ENCODE measurements around the gene TTC39A.

Gene TTC39A

DNA sequence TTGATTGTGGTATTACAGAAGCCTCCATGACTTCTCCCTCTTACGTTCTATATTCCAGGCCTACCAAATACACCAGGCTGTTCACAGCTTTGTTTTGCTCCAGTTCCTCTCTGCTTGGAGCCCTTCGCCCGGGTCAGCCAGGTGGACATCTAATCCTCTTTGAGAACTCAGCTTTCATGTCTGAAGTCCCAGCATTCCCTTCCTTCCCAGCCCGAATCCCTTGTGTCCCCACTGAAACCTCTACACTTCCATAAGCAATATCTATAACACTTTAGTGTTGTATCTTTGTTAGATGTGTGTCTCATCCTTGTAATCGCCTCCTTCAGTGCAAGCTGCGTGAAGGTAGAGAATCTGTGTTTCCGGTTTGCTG lies 92.3 kb downstream of the TTC39A start:
- H3K36me3 ChIP-seq (replicated peaks; ENCODE audit: insufficient read depth, low read length): no peaks in the 10 kb centered on the region
- H2AFZ ChIP-seq (ENCODE audit: low read length): no peak overlapping the region
- no peak for TF ChIP-seq EZH2 (optimal IDR thresholded peaks at IDR 0.05; ENCODE audit: low read depth, low read length)
- TF ChIP-seq, protein P1, sequence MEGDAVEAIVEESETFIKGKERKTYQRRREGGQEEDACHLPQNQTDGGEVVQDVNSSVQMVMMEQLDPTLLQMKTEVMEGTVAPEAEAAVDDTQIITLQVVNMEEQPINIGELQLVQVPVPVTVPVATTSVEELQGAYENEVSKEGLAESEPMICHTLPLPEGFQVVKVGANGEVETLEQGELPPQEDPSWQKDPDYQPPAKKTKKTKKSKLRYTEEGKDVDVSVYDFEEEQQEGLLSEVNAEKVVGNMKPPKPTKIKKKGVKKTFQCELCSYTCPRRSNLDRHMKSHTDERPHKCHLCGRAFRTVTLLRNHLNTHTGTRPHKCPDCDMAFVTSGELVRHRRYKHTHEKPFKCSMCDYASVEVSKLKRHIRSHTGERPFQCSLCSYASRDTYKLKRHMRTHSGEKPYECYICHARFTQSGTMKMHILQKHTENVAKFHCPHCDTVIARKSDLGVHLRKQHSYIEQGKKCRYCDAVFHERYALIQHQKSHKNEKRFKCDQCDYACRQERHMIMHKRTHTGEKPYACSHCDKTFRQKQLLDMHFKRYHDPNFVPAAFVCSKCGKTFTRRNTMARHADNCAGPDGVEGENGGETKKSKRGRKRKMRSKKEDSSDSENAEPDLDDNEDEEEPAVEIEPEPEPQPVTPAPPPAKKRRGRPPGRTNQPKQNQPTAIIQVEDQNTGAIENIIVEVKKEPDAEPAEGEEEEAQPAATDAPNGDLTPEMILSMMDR (IDR thresholded peaks at IDR 0.05; ENCODE audit: low read length): no peak
- H3K27ac ChIP-seq (ENCODE audit: low read length): no peak overlapping the region
- peaks cover 66% of the 10 kb centered on the region for H3K79me2 ChIP-seq (ENCODE audit: low read length)
- DNase-seq: no peak
- peak overlapping the region; percentile 45; the same call in 1 of the 2 replicates for H3K9ac ChIP-seq (ENCODE audit: low read length)
- H3F3A ChIP-seq (ENCODE audit: insufficient read depth, low read length): peaks cover 28% of the 10 kb centered on the region
- H3K4me2 ChIP-seq (ENCODE audit: low read depth, low read length): peak overlapping the region; percentile 93
- H3K9me3 ChIP-seq (replicated peaks; ENCODE audit: insufficient read depth, low read length): no peaks in the 10 kb centered on the region
- no peaks in the 10 kb centered on the region for H4K20me1 ChIP-seq (ENCODE audit: insufficient read depth, low read length)
- peaks cover 13% of the 10 kb centered on the region for H3K4me1 ChIP-seq (ENCODE audit: low read length)
- H3K9me2 ChIP-seq (replicated peaks; ENCODE audit: insufficient read depth, low read length): no peaks in the 10 kb centered on the region
- no peaks in the 10 kb centered on the region for H3K27me3 ChIP-seq (replicated peaks; ENCODE audit: insufficient read depth, low read length)
- peak overlapping the region; percentile 63 for H3K4me3 ChIP-seq (ENCODE audit: low read length)

DNA sequence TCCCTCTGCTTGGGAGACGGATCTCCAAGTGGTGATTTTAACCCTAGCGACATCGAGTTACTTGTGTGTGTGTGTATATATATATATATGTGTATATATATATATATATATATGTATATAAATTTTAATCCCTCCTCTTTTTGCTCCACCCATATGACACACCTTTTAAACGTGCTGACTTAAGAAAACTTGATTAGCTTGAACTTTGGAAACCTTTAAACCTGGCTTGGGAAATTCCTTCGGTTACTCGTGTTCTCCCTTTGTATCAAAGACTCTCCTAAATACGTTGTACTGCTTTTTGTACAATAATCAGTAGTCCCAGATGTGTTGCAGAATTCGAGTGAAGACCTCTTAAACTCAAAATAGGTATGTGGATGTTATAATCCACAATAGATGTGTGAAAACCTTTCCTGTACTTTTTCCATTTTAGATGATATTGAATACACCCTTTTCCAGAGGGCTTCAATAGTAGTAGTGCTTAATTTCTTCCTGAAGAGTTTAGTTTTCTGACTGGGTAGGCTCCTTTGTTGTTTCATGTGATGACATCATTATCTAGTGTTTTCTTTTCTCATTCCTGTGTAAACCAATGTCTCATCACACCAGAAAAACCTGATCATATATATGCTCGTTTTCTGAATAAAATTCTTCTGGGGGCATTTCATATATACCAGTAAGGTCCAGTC lies 92.9 kb downstream of the TTC39A start:
- peak overlapping the region; percentile 91 for H3K4me3 ChIP-seq (ENCODE audit: low read length)
- DNase-seq: no peak
- H3K4me2 ChIP-seq (ENCODE audit: low read depth, low read length): peak overlapping the region; percentile 93
- H3K27ac ChIP-seq (ENCODE audit: low read length): no peak overlapping the region
- no peaks in the 10 kb centered on the region for H3K36me3 ChIP-seq (replicated peaks; ENCODE audit: insufficient read depth, low read length)
- no peaks in the 10 kb centered on the region for H3K9me2 ChIP-seq (replicated peaks; ENCODE audit: insufficient read depth, low read length)
- H3K9me3 ChIP-seq (replicated peaks; ENCODE audit: insufficient read depth, low read length): no peaks in the 10 kb centered on the region
- H3K9ac ChIP-seq (ENCODE audit: low read length): peak overlapping the region; percentile 92; the same call in 1 of the 2 replicates
- H3K79me2 ChIP-seq (ENCODE audit: low read length): peaks cover 60% of the 10 kb centered on the region
- H3K4me1 ChIP-seq (ENCODE audit: low read length): peaks cover 13% of the 10 kb centered on the region
- no peaks in the 10 kb centered on the region for H4K20me1 ChIP-seq (ENCODE audit: insufficient read depth, low read length)
- no peak overlapping the region for H2AFZ ChIP-seq (ENCODE audit: low read length)
- peaks cover 28% of the 10 kb centered on the region for H3F3A ChIP-seq (ENCODE audit: insufficient read depth, low read length)
- H3K27me3 ChIP-seq (replicated peaks; ENCODE audit: insufficient read depth, low read length): no peaks in the 10 kb centered on the region
- TF ChIP-seq, protein P1 (IDR thresholded peaks at IDR 0.05; ENCODE audit: low read length): no peak
- no peak for TF ChIP-seq EZH2phosphoT487 (IDR thresholded peaks at IDR 0.05; ENCODE audit: low read length)
- TF ChIP-seq EZH2 (optimal IDR thresholded peaks at IDR 0.05; ENCODE audit: low read depth, low read length): no peak

Data from MM.1S (cell line).